HFF-Myc (cell line): Measurements from ENCODE around the gene MDFIC.

Experiments
- DNase-seq: peaks from one replicate; pipeline ENCODE4 v3.0.0-alpha.2; 2011; ENCODE audit warnings: low read depth; ENCODE audit errors: extremely low read depth
- H3K4me3 ChIP-seq: replicated peaks from 2 replicates; pipeline ENCODE4 v1.5.1; 2011; ENCODE audit warnings: low read depth, mild to moderate bottlenecking, control low read depth, low read length
- TF ChIP-seq, protein P1 (sequence below): IDR thresholded peaks from 2 replicates; pipeline ENCODE4 v1.5.1; 2012; ENCODE audit warnings: mild to moderate bottlenecking, low read depth, low read length, control low read depth; ENCODE audit errors: missing control alignments

The MDFIC gene

GRCh38 chr7:114931656-114932011 lies 9.7 kb downstream of the MDFIC start:
- TF ChIP-seq, protein P1, sequence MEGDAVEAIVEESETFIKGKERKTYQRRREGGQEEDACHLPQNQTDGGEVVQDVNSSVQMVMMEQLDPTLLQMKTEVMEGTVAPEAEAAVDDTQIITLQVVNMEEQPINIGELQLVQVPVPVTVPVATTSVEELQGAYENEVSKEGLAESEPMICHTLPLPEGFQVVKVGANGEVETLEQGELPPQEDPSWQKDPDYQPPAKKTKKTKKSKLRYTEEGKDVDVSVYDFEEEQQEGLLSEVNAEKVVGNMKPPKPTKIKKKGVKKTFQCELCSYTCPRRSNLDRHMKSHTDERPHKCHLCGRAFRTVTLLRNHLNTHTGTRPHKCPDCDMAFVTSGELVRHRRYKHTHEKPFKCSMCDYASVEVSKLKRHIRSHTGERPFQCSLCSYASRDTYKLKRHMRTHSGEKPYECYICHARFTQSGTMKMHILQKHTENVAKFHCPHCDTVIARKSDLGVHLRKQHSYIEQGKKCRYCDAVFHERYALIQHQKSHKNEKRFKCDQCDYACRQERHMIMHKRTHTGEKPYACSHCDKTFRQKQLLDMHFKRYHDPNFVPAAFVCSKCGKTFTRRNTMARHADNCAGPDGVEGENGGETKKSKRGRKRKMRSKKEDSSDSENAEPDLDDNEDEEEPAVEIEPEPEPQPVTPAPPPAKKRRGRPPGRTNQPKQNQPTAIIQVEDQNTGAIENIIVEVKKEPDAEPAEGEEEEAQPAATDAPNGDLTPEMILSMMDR = no peak
- no peak overlapping the region for H3K4me3 ChIP-seq
- DNase-seq = no peak

GRCh38 chr7:114932991-114933390 lies 11.1 kb downstream of the MDFIC start:
- TF ChIP-seq, protein P1 = no peak
- no peak overlapping the region for H3K4me3 ChIP-seq
- no peak for DNase-seq

DNA sequence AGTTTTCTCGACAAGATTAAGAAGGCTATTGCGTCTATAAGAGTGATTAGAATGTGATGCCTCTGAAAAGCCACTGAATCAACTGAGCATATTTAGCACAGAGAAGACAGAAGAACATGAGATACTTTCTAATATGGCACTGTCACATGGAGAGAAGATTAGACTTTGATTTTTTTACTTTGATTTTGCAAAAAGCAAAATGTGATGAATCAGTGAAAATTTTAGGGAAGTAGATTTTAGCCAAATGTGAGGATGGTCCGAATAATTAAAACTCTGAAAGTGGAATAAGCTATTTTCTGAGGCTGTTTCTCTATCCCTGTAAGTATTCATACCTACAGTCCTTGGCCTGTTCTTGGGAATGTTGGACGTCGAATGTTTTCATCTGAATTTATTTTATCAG lies 11.8 kb downstream of the MDFIC start:
- H3K4me3 ChIP-seq = no peak overlapping the region
- TF ChIP-seq, protein P1 = no peak
- DNase-seq = no peak

- TF ChIP-seq, protein P1 = no peak
- no peak for DNase-seq
Observed at GRCh38 chr7:114934086-114934485, 12.2 kb downstream of the MDFIC start.

GRCh38 chr7:114934713-114935112 lies 12.8 kb downstream of the MDFIC start:
- H3K4me3 ChIP-seq = no peak overlapping the region
- TF ChIP-seq, protein P1 = no peak

More at GRCh38 chr7:114934086-114934485, 12.2 kb downstream of the MDFIC start:
- no peak overlapping the region for H3K4me3 ChIP-seq

GRCh38 chr7:114936471-114936870 lies 14.6 kb downstream of the MDFIC start:
- TF ChIP-seq, protein P1 = no peak
- DNase-seq = no peak
- no peak overlapping the region for H3K4me3 ChIP-seq

More at GRCh38 chr7:114934713-114935112, 12.8 kb downstream of the MDFIC start:
- no peak for DNase-seq

- H3K4me3 ChIP-seq = no peak overlapping the region
- TF ChIP-seq, protein P1 = no peak
- DNase-seq = no peak
Observed at GRCh38 chr7:114937446-114937845, 15.6 kb downstream of the MDFIC start.
